CD4-positive, alpha-beta T cell (primary cell): ENCODE results near the gene PLCB3. TPM values are rescaled to one million over a fixed set of nuclear protein-coding genes. Genes with fewer than 3 reads are reported as not detected.

Source experiments
- ATAC-seq: fragments of 200-7000 bp; cut with Tn5 transposase; one replicate; pipeline ENCODE4 v1.10.0; 2022; ENCODE audit warnings: mild to moderate bottlenecking; ENCODE audit not compliant: poor library complexity
- CTCF ChIA-PET: fragments of 350-600 bp; sonication (Branson Sonifier 250); formaldehyde crosslinking; loops from one replicate; lab custom pipeline; 2021; ENCODE audit warnings: antibody characterized with exemption, inconsistent platforms; lab: Charles Lee
- POLR2A ChIA-PET: fragments of 350-600 bp; sonication (Branson Sonifier 250); formaldehyde crosslinking; loops from one replicate; lab custom pipeline; 2021; ENCODE audit warnings: antibody characterized with exemption, inconsistent platforms; lab: Charles Lee
- DNase-seq, 14 experiments: peaks; one replicate each; pipeline ENCODE4 v3.0.0-alpha.2; 2013 to 2020; ENCODE audit warnings: mixed read lengths in 2 of 14
- H3K27ac ChIP-seq, 2 donors: one replicate each; pipeline versions ENCODE4 v1.5.1 to v1.7.0; 2013; ENCODE audit warnings: low read length in 2 of 2, low read depth in 1 of 2, mild to moderate bottlenecking in 1 of 2
- H3K27me3 ChIP-seq, 2 experiments: 1 replicate in 1 of 2; 2 replicates in 1 of 2; pipeline versions ENCODE4 v1.6.1 to v1.7.0; 2013; ENCODE audit warnings: low read length in 2 of 2, control low read depth in 1 of 2, mild to moderate bottlenecking in 1 of 2, moderate library complexity in 1 of 2; ENCODE audit not compliant: insufficient read depth in 2 of 2, control insufficient read depth in 1 of 2
- H3K36me3 ChIP-seq: one replicate; pipeline ENCODE4 v1.6.1; 2013; ENCODE audit warnings: low read length, control low read depth; ENCODE audit not compliant: insufficient read depth
- H3K4me1 ChIP-seq: one replicate; pipeline ENCODE4 v1.6.1; 2013; ENCODE audit warnings: low read length, control low read depth; ENCODE audit not compliant: insufficient read depth
- H3K4me3 ChIP-seq: one replicate; pipeline ENCODE4 v1.5.1; 2013; ENCODE audit warnings: mild to moderate bottlenecking, low read length, moderate library complexity
- H3K9me3 ChIP-seq, 2 experiments: 1 replicate in 1 of 2; 2 replicates in 1 of 2; pipeline versions ENCODE4 v1.6.1 to v1.7.0; 2013; ENCODE audit warnings: low read length in 2 of 2, mild to moderate bottlenecking in 2 of 2, control low read depth in 1 of 2, moderate library complexity in 1 of 2; ENCODE audit not compliant: control insufficient read depth in 1 of 2, insufficient read depth in 1 of 2
- H3K27ac Mint-ChIP-seq: one replicate; pipeline ENCODE4 v1.8.0; 2020; ENCODE audit warnings: mixed read lengths
- H3K27me3 Mint-ChIP-seq: one replicate; pipeline ENCODE4 v1.8.0; 2021; ENCODE audit warnings: mixed read lengths
- H3K36me3 Mint-ChIP-seq: one replicate; pipeline ENCODE4 v1.8.0; 2021; ENCODE audit warnings: low read depth, mixed read lengths
- H3K4me1 Mint-ChIP-seq: one replicate; pipeline ENCODE4 v1.8.0; 2021; ENCODE audit warnings: low read depth, mixed read lengths
- H3K4me3 Mint-ChIP-seq: one replicate; pipeline ENCODE4 v1.8.0; 2020; ENCODE audit warnings: mild to moderate bottlenecking, mixed read lengths
- H3K9me3 Mint-ChIP-seq: one replicate; pipeline ENCODE4 v1.8.0; 2020; ENCODE audit warnings: mixed read lengths
- intact Hi-C, 2 experiments: fragments of 100-400 bp; cut with DNase I in 1 of 2; cut with micrococcal nuclease in 1 of 2; formaldehyde crosslinking; loops; one replicate each; pipeline versions ENCODE4 v1.15.1 to v1.9.0; 2023 to 2025; cut with DNase I, micrococcal nuclease
- total RNA-seq, 174 experiments: library from RNA in 2 of 174; stranded (reverse) in 2 of 174; gene quantifications; one replicate each; pipeline ENCODE4 v1.2.3 and lab custom pipeline; 2021 to 2026
- TF ChIP-seq, protein P1 (sequence below): fragments of 200-600 bp; IDR thresholded peaks from one replicate; pipeline ENCODE4 v1.8.0; 2022; ENCODE audit warnings: antibody characterized with exemption, mild to moderate bottlenecking

PLCB3 gene
- total RNA-seq, 2 experiments from 2014 or later: 2.5 to 2.7 TPM

DNA sequence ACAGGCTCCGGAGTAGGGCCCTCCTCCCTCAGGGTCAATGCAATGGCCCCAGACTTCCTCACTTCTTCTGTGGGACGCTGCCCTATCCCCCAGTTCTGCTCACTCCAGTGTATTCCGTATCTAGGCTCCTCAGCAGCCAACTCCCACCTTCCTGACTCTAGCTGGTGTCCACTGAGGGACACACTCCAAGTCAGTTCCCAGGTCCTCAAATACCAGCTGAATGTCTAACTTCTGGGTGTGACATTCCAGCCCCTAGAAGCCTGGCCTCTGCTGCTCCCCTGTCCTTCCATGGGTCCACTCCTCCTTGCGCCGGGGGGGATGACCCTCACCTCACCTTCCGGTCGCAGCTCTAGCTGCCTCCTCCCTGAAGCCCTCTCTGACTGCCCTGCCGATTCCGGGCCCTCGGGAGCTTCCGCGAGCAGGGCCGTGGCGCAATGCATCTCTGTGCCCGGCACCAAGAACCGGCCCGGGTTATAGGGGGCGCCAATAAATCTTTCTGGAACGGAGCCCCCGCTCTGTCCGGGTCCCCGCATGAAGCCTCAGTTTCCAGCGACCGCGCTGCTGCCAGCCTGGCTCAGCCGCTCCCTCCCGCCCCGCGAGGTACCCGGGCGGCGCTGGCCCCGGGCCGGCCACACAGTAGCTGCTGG is 17.7 kb downstream of the PLCB3 start:
- no peak for ATAC-seq
- POLR2A ChIA-PET: interaction anchor here (0.8 to 6.6 kb wide), 12 partner anchors 15 to 84 kb away, joined by 3 to 125 read pairs (median 34); partner anchors contain the start of genes BAD, DNAJC4, ESRRA and FERMT3

GRCh38 chr11:64269540-64270220 is 18.4 kb downstream of the PLCB3 start:
- Histone ChIP-seq H3K9me3 (no peaks in the 10 kb centered on the region), H3K27ac (peak overlapping the region; percentile 92 to 99), H3K36me3 (no peaks in the 10 kb centered on the region), H3K27me3 (no peaks in the 10 kb centered on the region), H3K4me1 (peaks cover 43% of the 10 kb centered on the region), H3K4me3 (peak overlapping the region; percentile 97)
- H3K4me3 Mint-ChIP-seq: peak overlapping the region; percentile 94
- peak; percentile 94 to 99 (median 96) for DNase-seq
- H3K9me3 Mint-ChIP-seq: no peaks in the 10 kb centered on the region
- H3K27ac Mint-ChIP-seq: peak overlapping the region; percentile 99
- CTCF ChIA-PET: interaction anchor here (0.7 to 3.4 kb wide), 10 partner anchors 23 to 84 kb away, joined by 3 to 19 read pairs (median 6); partner anchors contain the start of genes ESRRA, PPP1R14B, PRDX5 and STIP1
- peak; percentile 68 for ATAC-seq
- intact Hi-C loops: loop anchor here (1.0 to 5.0 kb wide), 10 partner anchors 16 to 64 kb away; partner anchors contain the start of genes GPR137 (in 2 of the 2), TRMT112 (in 2 of the 2), DNAJC4 (in 1 of the 2) and ESRRA (in 1 of the 2)
- peaks cover 32% of the 10 kb centered on the region for H3K4me1 Mint-ChIP-seq
- POLR2A ChIA-PET: interaction anchor here (0.7 to 6.6 kb wide), 21 partner anchors 14 to 1430 kb away, joined by 3 to 125 read pairs (median 16); partner anchors contain the start of genes BAD, CATSPERZ, CCDC88B and DNAJC4
- H3K27me3 Mint-ChIP-seq: peaks cover 5% of the 10 kb centered on the region
- H3K36me3 Mint-ChIP-seq: peaks cover 20% of the 10 kb centered on the region
- TF ChIP-seq, protein P1, sequence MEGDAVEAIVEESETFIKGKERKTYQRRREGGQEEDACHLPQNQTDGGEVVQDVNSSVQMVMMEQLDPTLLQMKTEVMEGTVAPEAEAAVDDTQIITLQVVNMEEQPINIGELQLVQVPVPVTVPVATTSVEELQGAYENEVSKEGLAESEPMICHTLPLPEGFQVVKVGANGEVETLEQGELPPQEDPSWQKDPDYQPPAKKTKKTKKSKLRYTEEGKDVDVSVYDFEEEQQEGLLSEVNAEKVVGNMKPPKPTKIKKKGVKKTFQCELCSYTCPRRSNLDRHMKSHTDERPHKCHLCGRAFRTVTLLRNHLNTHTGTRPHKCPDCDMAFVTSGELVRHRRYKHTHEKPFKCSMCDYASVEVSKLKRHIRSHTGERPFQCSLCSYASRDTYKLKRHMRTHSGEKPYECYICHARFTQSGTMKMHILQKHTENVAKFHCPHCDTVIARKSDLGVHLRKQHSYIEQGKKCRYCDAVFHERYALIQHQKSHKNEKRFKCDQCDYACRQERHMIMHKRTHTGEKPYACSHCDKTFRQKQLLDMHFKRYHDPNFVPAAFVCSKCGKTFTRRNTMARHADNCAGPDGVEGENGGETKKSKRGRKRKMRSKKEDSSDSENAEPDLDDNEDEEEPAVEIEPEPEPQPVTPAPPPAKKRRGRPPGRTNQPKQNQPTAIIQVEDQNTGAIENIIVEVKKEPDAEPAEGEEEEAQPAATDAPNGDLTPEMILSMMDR: no peak

More for the DNA sequence above, 17.7 kb downstream of the PLCB3 start:
- Mint-ChIP-seq H3K27ac (peak overlapping the region; percentile 99), H3K4me1 (peaks cover 32% of the 10 kb centered on the region), H3K4me3 (peak overlapping the region; percentile 94), H3K27me3 (peaks cover 5% of the 10 kb centered on the region), H3K36me3 (peaks cover 20% of the 10 kb centered on the region), H3K9me3 (no peaks in the 10 kb centered on the region)
- peaks cover 43% of the 10 kb centered on the region for H3K4me1 ChIP-seq
- TF ChIP-seq, protein P1: no peak
- no peaks in the 10 kb centered on the region for H3K27me3 ChIP-seq
- H3K9me3 ChIP-seq: no peaks in the 10 kb centered on the region
- H3K36me3 ChIP-seq: no peaks in the 10 kb centered on the region
- H3K4me3 ChIP-seq: peak overlapping the region; percentile 97
- DNase-seq: peak in 9 of 14 experiments; percentile 23 to 69 (median 50)
- intact Hi-C loops: loop anchor here (1.0 kb wide), 4 partner anchors 17 to 64 kb away; partner anchors contain the start of gene PLCB3 (in 1 of the 2)
- H3K27ac ChIP-seq: peak overlapping the region; percentile 92 to 99
- CTCF ChIA-PET: interaction anchor here (1.4 to 3.4 kb wide), 7 partner anchors 17 to 83 kb away, joined by 4 to 19 read pairs (median 6); partner anchors contain the start of genes PPP1R14B, PRDX5, STIP1 and TRMT112
